Activated naive CD4-positive, alpha-beta T cell treated with Interleukin-2 at 50 U/mL for 16 hours (primary cell): ENCODE measurements around the gene GNB1L.
"Not testable (repeated sequence)": the region's sequence is repeated elsewhere in the genome, so short reads cannot be mapped to it uniquely, and the experiment has no call there.

Experiments used
- DNase-seq: peaks from one replicate; pipeline ENCODE4 v3.0.0-alpha.2; 2020

GNB1L gene

GRCh38 chr22:19842393-19843106, 12.1 kb downstream of the GNB1L start:
- no peak for DNase-seq

GRCh38 chr22:19841641-19842392, 12.9 kb downstream of the GNB1L start:
- no peak for DNase-seq

- no peak for DNase-seq
These were observed 13.6 kb downstream of the GNB1L start for GRCh38 chr22:19840955-19841640.

GRCh38 chr22:19840059-19840458, 14.6 kb downstream of the GNB1L start:
- DNase-seq = no peak

DNA sequence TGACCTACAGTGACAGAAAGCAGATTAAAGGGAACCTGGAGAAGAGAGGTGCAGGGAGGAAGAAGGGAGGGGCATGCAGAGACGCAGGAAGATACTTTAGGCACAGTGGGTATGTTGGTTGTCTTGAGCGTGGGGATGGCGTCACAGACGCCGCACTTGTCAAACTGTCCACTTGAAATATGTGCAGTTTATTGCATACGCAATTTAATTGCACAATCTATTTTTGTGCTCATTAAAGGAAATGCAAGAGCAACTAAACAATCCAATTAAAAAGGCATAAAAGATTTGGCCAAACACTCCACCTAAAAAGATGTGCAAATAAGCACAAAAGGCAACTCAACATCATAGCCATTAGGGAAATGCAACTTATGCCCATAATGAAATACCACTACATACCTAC, 16.8 kb downstream of the GNB1L start:
- no peak for DNase-seq

GRCh38 chr22:19836512-19836911, 18.2 kb downstream of the GNB1L start:
- no peak for DNase-seq

DNA sequence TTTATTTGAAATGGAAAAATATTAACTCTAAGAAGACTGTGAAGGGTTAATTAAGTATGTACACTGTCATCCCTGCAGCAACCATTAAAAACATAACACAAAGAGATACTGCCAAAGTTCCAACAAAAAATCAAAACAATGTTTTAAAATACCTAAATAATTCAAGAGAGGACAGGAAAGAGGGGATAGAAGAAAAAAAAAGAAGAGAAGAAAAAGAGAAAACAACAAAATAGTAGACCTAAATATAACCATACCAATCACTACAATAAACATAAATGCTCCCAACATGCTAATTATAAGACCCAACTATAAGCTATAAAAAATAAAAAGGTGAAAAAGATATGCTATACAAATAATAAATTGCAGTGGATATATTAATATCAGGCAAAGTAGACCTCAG, 20.1 kb downstream of the GNB1L start:
- no peak for DNase-seq

GRCh38 chr22:19833327-19833726, 21.3 kb downstream of the GNB1L start:
- DNase-seq = not testable (repeated sequence)

DNA sequence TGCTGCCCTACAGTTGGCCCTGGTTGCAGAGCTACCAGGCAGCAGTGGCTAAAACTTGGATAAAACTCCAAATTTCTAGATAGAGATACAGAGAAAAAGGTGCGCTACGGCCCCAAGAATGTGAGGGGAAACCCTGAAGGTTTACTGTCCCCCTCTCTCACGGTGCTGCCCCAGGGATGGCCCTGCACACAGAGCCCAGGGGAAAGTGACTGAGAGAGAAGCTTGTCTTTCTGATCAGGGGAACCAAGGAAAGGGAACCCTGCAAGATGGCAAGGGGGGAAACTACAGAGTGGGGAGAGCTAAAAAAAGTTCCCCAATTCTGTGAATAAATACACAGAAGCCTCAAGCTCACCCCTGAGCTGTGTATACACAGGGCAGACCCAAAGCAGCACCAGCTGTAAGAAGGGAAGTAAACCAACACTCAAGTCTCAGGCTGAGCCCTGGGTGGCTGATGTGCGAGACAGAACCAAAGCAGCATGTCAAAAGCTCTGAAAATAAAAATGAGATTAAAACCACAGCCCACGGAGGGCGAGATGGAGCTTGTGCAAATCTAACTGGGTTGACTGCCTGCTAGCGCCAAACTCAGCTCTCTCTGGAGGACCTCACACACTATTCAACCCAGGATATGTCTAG, 22.1 kb downstream of the GNB1L start:
- DNase-seq = no peak

DNA sequence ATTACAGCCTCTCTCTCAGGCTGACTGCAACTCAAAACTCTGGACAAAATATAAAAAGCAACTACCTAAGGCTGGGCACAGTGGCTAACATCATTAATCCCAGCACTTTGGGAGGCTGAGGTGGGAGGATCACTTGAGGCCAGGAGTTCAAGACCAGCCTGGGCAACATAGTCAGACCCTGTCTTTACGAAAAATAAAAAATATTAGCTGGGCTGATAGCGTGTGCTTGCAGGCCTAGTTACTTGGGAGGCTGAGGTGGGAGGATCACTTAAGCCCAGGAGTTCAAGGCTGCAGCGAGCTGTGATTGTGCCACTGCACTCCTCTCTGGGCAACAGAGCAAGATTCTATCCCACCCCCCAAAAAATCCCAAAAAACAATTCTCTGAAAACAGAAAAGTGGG, 22.7 kb downstream of the GNB1L start:
- DNase-seq = not testable (repeated sequence)

DNA sequence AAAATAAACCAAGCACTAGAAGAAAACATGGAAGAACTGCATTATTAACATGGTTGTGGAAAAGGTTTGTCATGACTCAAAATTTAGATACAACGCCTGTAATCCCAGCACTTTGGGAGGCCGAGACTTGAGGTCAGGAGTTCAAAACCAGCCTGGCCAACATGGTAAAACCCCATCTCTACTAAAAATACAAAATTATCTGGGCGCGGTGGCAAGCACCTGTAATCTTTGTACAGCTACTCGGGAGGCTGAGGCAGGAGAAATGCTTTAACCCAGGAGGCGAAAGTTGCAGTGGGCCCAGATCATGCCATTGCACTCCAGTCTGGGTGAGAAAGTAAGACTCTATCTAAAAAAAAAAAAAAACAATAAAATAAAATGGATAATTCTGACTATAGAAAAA, 23.7 kb downstream of the GNB1L start:
- DNase-seq = no peak

- no peak for DNase-seq
These were observed 26.7 kb downstream of the GNB1L start for GRCh38 chr22:19828035-19828401.

DNA sequence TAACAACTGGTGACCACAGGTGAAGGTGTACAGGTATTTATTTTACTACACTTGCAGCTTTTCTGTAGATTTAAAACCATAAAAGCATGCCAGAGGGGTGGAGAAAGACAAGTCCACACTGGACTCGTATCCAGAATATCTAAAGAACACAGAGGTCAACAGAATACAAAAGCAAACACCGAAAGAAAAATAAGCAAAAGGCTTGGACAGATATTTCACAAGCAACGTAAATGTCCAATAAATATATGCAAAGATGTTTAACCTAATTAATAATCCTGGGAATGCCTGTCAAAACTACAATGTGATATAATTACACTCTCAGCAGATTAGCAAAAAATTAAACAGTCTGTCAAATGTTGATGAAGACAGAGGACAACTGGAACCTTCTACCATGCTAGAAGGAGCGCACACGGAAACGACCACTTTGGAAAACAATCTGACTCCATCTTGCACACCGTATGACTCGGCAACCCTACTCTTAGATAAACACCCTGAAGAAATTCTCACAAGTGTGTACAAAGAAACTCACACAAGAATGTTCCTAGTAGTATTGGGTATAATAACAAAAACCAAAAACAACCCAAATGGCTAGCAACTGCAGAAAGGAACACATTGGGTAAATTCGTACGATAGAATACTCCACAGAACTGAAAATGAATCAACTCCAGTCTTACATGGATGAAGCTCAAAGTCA, 27.2 kb downstream of the GNB1L start:
- no peak for DNase-seq

GRCh38 chr22:19826619-19826950, 28.1 kb downstream of the GNB1L start:
- no peak for DNase-seq

DNA sequence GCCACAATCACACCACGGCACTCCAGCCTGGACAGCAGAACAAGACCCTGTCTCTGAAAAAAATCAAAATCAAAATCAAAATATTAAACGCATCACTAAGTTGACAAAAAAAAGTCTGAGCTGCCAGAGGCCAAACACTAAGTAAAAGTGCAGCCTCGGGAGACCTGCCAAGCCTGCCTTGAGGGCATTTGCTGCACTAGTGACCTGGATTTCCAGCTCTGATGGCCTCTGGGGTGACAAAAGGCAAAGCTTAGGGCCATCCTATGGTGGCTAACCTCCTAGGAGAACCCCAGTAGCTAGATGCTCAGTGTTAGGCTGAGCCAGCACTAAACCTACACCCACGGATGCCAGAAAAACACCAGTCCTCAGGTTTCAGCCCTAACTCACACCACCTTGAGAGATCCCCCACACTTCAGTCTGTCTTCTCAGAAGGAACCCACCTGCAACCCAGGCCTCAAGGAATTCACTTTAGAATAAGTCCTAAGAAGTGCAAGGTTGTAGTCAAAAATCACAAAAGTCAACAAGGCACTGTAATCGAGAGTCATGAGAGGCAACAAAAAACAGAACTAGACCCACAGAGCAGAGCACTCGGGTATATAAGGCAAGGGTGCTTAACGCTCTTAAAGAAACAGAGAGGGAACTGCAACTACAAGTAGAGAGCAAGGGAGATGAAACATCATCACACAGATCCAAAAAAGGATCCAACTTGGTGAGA, 28.6 kb downstream of the GNB1L start:
- no peak for DNase-seq

- no peak for DNase-seq
These were observed 29.7 kb downstream of the GNB1L start for GRCh38 chr22:19824926-19825339.

GRCh38 chr22:19824212-19824925, 30.3 kb downstream of the GNB1L start:
- no peak for DNase-seq

DNA sequence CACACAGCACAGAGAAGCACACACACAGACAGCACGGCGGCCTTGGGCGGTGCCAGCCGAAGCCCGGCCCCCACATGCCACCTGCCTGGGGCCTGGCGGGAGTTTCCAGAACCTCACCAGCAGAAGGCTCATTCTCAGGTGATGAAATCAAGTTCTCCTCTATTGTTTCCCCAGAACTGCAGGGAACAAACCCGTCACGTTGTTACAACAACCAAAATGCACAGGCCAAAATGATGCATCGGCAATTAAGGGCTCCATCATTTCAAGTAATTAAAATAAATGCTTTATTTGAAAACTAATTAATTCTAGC, 30.8 kb downstream of the GNB1L start:
- DNase-seq = no peak

DNA sequence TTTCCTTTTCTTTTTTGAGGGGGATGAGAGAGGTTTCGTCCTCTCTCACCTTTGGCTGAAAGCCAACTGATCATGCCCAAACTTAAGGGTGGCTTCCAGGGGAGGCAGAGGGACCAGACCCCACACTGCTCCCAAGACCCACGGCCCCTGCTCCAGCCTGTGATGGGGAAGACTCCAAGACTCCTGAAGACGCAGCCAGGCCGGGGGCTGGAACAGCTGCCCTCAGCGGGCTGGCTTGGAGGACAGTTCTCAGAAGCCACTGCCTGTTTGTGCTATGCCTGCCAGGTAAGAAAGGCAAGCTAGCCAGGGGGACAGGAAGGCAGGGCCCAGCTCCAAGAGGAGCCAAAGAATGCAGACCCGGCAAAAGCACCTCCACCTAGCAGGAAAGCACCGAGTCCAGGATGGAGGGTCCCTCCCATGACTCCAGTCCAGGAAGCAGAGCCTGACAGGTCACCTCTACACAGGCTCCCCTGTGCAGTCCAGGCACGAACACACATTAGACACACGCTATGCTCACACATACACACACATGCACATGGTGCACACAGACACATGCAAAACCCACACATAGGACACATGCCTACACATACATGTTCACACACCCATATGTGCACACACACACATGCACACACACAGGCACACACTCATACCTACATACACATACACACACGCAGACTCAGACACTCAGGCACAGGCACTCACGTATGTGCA, 31.3 kb downstream of the GNB1L start:
- DNase-seq = no peak

GRCh38 chr22:19822301-19823117, 32.2 kb downstream of the GNB1L start:
- DNase-seq = no peak
